ENCODE measurements around the gene FRMPD4. TPM values are rescaled to one million over a fixed set of nuclear protein-coding genes. Genes with fewer than 3 reads are reported as not detected.

FRMPD4 gene
- total RNA-seq, 1 experiment from 2014 or later = 1.4 TPM

DNA sequence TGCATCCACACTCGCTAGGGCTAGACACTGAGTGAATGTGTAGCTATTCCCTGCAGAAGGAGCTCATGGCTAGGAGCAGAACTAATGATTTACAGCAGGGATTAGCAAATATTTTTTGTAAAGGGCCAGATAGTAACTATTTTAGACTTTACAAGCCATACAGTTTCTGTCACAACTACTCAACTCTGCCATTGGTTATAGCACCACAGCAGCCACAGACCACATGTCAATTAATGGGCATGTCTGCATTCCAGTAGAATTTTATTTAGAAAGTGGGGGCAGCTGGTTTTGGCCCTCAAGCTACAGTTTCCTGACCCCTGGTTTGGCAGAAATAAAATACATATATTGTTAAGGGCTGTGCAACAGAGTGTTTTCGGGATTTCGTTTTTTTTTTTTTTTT is 192.6 kb downstream of the FRMPD4 start (continued):
- TF ChIP-seq, protein P1, sequence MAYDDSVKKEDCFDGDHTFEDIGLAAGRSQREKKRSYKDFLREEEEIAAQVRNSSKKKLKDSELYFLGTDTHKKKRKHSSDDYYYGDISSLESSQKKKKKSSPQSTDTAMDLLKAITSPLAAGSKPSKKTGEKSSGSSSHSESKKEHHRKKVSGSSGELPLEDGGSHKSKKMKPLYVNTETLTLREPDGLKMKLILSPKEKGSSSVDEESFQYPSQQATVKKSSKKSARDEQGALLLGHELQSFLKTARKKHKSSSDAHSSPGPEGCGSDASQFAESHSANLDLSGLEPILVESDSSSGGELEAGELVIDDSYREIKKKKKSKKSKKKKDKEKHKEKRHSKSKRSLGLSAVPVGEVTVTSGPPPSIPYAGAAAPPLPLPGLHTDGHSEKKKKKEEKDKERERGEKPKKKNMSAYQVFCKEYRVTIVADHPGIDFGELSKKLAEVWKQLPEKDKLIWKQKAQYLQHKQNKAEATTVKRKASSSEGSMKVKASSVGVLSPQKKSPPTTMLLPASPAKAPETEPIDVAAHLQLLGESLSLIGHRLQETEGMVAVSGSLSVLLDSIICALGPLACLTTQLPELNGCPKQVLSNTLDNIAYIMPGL (CRISPR knock-in tag; IDR thresholded peaks at IDR 0.05) = no peak

DNA sequence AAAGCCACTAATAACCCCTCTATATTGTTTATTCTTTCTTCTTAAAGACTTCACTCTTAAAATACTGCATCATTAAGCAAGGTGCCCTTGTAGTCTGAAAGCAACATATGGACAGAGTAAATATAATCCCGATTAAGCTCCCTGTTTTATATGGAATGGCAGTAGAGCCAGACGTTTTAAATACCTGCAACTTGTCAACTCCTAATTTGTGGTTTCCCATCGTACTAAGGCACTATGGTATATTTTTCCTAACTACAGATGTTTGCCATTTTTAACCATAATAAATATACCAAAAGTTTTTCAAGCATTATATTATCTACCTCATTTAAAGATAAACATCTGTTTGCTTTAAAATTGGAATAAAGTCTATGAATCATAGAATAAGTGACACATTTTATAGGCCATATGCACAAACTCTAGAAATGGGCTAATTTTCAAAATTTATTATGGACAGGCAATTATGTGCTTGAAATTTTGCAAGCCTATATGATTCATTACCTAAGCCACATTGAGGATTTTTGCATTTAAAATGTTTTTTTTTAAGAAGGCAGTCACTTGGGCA is 194.6 kb downstream of the FRMPD4 start:
- Mint-ChIP-seq H3K27me3 (ENCODE audit: low read depth) (no peaks in the 10 kb centered on the region), H3K27ac (no peak overlapping the region), H3K4me3 (no peak overlapping the region), H3K9me3 (no peaks in the 10 kb centered on the region), H3K36me3 (no peaks in the 10 kb centered on the region), H3K4me1 (peaks cover 15% of the 10 kb centered on the region)
- ChIA-PET CTCF (no interaction called here), POLR2A (no interaction called here)
- TF ChIP-seq, protein P2, sequence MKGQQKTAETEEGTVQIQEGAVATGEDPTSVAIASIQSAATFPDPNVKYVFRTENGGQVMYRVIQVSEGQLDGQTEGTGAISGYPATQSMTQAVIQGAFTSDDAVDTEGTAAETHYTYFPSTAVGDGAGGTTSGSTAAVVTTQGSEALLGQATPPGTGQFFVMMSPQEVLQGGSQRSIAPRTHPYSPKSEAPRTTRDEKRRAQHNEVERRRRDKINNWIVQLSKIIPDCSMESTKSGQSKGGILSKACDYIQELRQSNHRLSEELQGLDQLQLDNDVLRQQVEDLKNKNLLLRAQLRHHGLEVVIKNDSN (CRISPR knock-in tag; IDR thresholded peaks at IDR 0.05) = no peak
- no peak for TF ChIP-seq ETV6 (CRISPR knock-in tag; IDR thresholded peaks at IDR 0.05)
- no peak for TF ChIP-seq CBFB (CRISPR knock-in tag; IDR thresholded peaks at IDR 0.05; ENCODE audit: low read depth)
- no peak for TF ChIP-seq NR3C1 (CRISPR knock-in tag; conservative IDR thresholded peaks at IDR 0.05; ENCODE audit: low read depth)
- TF ChIP-seq, protein P3, sequence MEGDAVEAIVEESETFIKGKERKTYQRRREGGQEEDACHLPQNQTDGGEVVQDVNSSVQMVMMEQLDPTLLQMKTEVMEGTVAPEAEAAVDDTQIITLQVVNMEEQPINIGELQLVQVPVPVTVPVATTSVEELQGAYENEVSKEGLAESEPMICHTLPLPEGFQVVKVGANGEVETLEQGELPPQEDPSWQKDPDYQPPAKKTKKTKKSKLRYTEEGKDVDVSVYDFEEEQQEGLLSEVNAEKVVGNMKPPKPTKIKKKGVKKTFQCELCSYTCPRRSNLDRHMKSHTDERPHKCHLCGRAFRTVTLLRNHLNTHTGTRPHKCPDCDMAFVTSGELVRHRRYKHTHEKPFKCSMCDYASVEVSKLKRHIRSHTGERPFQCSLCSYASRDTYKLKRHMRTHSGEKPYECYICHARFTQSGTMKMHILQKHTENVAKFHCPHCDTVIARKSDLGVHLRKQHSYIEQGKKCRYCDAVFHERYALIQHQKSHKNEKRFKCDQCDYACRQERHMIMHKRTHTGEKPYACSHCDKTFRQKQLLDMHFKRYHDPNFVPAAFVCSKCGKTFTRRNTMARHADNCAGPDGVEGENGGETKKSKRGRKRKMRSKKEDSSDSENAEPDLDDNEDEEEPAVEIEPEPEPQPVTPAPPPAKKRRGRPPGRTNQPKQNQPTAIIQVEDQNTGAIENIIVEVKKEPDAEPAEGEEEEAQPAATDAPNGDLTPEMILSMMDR (IDR thresholded peaks at IDR 0.05) = no peak
- TF ChIP-seq, protein P4, sequence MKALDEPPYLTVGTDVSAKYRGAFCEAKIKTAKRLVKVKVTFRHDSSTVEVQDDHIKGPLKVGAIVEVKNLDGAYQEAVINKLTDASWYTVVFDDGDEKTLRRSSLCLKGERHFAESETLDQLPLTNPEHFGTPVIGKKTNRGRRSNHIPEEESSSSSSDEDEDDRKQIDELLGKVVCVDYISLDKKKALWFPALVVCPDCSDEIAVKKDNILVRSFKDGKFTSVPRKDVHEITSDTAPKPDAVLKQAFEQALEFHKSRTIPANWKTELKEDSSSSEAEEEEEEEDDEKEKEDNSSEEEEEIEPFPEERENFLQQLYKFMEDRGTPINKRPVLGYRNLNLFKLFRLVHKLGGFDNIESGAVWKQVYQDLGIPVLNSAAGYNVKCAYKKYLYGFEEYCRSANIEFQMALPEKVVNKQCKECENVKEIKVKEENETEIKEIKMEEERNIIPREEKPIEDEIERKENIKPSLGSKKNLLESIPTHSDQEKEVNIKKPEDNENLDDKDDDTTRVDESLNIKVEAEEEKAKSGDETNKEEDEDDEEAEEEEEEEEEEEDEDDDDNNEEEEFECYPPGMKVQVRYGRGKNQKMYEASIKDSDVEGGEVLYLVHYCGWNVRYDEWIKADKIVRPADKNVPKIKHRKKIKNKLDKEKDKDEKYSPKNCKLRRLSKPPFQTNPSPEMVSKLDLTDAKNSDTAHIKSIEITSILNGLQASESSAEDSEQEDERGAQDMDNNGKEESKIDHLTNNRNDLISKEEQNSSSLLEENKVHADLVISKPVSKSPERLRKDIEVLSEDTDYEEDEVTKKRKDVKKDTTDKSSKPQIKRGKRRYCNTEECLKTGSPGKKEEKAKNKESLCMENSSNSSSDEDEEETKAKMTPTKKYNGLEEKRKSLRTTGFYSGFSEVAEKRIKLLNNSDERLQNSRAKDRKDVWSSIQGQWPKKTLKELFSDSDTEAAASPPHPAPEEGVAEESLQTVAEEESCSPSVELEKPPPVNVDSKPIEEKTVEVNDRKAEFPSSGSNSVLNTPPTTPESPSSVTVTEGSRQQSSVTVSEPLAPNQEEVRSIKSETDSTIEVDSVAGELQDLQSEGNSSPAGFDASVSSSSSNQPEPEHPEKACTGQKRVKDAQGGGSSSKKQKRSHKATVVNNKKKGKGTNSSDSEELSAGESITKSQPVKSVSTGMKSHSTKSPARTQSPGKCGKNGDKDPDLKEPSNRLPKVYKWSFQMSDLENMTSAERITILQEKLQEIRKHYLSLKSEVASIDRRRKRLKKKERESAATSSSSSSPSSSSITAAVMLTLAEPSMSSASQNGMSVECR (CRISPR knock-in tag; IDR thresholded peaks at IDR 0.05; ENCODE audit: borderline replicate concordance) = no peak
- no peak for TF ChIP-seq NFE2L1 (CRISPR knock-in tag; IDR thresholded peaks at IDR 0.05)
- TF ChIP-seq, protein P5, sequence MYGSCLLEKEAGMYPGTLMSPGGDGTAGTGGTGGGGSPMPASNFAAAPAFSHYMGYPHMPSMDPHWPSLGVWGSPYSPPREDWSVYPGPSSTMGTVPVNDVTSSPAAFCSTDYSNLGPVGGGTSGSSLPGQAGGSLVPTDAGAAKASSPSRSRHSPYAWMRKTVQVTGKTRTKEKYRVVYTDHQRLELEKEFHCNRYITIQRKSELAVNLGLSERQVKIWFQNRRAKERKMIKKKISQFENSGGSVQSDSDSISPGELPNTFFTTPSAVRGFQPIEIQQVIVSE (CRISPR knock-in tag; IDR thresholded peaks at IDR 0.05; ENCODE audit: borderline replicate concordance) = no peak
- no peak for TF ChIP-seq GABPB1 (CRISPR knock-in tag; IDR thresholded peaks at IDR 0.05)
- TF ChIP-seq, protein P6, sequence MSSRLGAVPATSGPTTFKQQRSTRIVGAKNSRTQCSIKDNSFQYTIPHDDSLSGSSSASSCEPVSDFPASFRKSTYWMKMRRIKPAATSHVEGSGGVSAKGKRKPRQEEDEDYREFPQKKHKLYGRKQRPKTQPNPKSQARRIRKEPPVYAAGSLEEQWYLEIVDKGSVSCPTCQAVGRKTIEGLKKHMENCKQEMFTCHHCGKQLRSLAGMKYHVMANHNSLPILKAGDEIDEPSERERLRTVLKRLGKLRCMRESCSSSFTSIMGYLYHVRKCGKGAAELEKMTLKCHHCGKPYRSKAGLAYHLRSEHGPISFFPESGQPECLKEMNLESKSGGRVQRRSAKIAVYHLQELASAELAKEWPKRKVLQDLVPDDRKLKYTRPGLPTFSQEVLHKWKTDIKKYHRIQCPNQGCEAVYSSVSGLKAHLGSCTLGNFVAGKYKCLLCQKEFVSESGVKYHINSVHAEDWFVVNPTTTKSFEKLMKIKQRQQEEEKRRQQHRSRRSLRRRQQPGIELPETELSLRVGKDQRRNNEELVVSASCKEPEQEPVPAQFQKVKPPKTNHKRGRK (CRISPR knock-in tag; IDR thresholded peaks at IDR 0.05; ENCODE audit: borderline replicate concordance) = no peak
- TF ChIP-seq, protein P7, sequence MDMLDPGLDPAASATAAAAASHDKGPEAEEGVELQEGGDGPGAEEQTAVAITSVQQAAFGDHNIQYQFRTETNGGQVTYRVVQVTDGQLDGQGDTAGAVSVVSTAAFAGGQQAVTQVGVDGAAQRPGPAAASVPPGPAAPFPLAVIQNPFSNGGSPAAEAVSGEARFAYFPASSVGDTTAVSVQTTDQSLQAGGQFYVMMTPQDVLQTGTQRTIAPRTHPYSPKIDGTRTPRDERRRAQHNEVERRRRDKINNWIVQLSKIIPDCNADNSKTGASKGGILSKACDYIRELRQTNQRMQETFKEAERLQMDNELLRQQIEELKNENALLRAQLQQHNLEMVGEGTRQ (CRISPR knock-in tag; IDR thresholded peaks at IDR 0.05) = no peak
- TF ChIP-seq, protein P8, sequence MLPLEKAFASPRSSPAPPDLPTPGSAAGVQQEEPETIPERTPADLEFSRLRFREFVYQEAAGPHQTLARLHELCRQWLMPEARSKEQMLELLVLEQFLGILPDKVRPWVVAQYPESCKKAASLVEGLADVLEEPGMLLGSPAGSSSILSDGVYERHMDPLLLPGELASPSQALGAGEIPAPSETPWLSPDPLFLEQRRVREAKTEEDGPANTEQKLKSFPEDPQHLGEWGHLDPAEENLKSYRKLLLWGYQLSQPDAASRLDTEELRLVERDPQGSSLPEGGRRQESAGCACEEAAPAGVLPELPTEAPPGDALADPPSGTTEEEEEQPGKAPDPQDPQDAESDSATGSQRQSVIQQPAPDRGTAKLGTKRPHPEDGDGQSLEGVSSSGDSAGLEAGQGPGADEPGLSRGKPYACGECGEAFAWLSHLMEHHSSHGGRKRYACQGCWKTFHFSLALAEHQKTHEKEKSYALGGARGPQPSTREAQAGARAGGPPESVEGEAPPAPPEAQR (CRISPR knock-in tag; IDR thresholded peaks at IDR 0.05) = no peak
- no peak for TF ChIP-seq NFYB (CRISPR knock-in tag; conservative IDR thresholded peaks at IDR 0.05; ENCODE audit: low read depth)
- TF ChIP-seq, protein P9, sequence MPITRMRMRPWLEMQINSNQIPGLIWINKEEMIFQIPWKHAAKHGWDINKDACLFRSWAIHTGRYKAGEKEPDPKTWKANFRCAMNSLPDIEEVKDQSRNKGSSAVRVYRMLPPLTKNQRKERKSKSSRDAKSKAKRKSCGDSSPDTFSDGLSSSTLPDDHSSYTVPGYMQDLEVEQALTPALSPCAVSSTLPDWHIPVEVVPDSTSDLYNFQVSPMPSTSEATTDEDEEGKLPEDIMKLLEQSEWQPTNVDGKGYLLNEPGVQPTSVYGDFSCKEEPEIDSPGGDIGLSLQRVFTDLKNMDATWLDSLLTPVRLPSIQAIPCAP (CRISPR knock-in tag; IDR thresholded peaks at IDR 0.05) = no peak
- no peak for TF ChIP-seq FOXJ3 (CRISPR knock-in tag; IDR thresholded peaks at IDR 0.05; ENCODE audit: borderline replicate concordance)
- TF ChIP-seq, protein P10, sequence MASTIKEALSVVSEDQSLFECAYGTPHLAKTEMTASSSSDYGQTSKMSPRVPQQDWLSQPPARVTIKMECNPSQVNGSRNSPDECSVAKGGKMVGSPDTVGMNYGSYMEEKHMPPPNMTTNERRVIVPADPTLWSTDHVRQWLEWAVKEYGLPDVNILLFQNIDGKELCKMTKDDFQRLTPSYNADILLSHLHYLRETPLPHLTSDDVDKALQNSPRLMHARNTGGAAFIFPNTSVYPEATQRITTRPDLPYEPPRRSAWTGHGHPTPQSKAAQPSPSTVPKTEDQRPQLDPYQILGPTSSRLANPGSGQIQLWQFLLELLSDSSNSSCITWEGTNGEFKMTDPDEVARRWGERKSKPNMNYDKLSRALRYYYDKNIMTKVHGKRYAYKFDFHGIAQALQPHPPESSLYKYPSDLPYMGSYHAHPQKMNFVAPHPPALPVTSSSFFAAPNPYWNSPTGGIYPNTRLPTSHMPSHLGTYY (CRISPR knock-in tag; IDR thresholded peaks at IDR 0.05) = no peak
- TF ChIP-seq, protein P11, sequence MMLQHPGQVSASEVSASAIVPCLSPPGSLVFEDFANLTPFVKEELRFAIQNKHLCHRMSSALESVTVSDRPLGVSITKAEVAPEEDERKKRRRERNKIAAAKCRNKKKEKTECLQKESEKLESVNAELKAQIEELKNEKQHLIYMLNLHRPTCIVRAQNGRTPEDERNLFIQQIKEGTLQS (CRISPR knock-in tag; conservative IDR thresholded peaks at IDR 0.05) = no peak
- no peak for TF ChIP-seq ZNF263 (CRISPR knock-in tag; IDR thresholded peaks at IDR 0.05; ENCODE audit: low read depth)
- ATAC-seq (no peak), DNase-seq (ENCODE audit: low spot score) (no peak)

Data from WTC11 (cell line).